Activated CD4-positive, alpha-beta T cell treated with anti-CD3 and anti-CD28 coated beads for 1 hour (primary cell): ENCODE data around the gene OTUB1.
A peak's percentile ranks its signal among the peaks of the same experiment; 100 is the strongest.
"Not testable (repeated sequence)": the region's sequence is repeated elsewhere in the genome, so short reads cannot be mapped to it uniquely, and the experiment has no call there.

ENCODE experiments used
- DNase-seq: peaks from one replicate; pipeline ENCODE4 v3.0.0-alpha.2; 2020

Gene OTUB1

GRCh38 chr11:63986156-63986931, at the start of gene OTUB1:
Gene OTUB1, plus strand, starts transcription at chr11:63986438. Its CDS starts 19 bp downstream, at chr11:63986457.
- peak; percentile 79 for DNase-seq

GRCh38 chr11:63937713-63938478, 48.3 kb upstream of the OTUB1 start:
- DNase-seq = no peak

GRCh38 chr11:63938479-63939396, 47.5 kb upstream of the OTUB1 start, which contains the start of gene NAA40:
Gene NAA40, plus strand, starts transcription at chr11:63939002. Its CDS starts 95 bp downstream, at chr11:63939097.
- DNase-seq = peak; percentile 85

- no peak for DNase-seq
Observed at GRCh38 chr11:63939397-63939891, 46.8 kb upstream of the OTUB1 start.

- DNase-seq = no peak
Observed at GRCh38 chr11:63940786-63941185, 45.5 kb upstream of the OTUB1 start.

DNA sequence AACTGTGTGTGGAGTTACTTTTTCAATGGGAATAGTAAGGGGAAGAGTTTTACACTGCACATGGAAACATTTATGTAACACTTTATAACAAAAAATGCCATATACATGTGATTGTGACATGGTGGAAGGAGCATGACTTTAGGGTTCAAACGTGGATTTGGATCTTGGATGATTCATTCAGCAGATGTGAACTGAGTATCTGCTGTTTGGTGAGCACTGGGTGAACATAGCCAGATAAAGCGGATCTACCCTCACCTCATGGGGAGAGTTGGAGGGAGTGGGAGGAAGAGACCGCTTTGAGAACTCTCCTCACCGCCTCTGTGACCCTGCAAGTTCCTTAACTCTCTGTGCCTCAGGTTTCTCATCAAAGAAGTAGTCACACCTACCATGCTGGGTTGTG, 44.3 kb upstream of the OTUB1 start:
- DNase-seq = no peak

- no peak for DNase-seq
Observed at GRCh38 chr11:63942803-63943202, 43.4 kb upstream of the OTUB1 start.

- no peak for DNase-seq
Observed at GRCh38 chr11:63944987-63945386, 41.3 kb upstream of the OTUB1 start.

- peak; percentile 33 for DNase-seq
Observed at GRCh38 chr11:63945477-63946163, 40.6 kb upstream of the OTUB1 start.

GRCh38 chr11:63951779-63952536, 34.3 kb upstream of the OTUB1 start:
- no peak for DNase-seq

GRCh38 chr11:63952570-63952969, 33.7 kb upstream of the OTUB1 start:
- no peak for DNase-seq

DNA sequence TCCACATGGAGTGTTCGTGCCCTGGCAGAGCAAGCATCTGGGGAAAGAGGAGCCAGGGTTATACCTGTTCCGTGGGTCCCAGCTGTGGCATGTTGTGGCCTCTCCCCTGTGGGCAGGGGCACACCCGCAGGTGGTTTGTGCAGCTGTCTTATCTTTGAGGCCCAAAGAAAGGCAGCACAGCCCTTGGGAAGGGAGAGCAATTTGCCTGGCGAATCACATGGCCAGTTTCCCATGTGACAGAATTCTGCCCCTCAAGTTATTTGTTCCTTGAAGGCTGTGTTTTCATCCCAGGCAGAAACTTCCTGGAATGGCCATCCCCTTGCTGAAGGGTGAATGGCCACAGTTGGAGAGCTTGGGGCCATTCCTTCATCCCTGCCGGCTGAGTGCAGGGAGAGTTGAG, 28.2 kb upstream of the OTUB1 start:
- DNase-seq = no peak

- DNase-seq = no peak
Observed at GRCh38 chr11:63961608-63962412, 24.4 kb upstream of the OTUB1 start.

GRCh38 chr11:63963895-63964294, 22.3 kb upstream of the OTUB1 start:
- DNase-seq = not testable (repeated sequence)

- no peak for DNase-seq
Observed at GRCh38 chr11:63966444-63966843, 19.8 kb upstream of the OTUB1 start.

- no peak for DNase-seq
Observed at GRCh38 chr11:63969461-63969860, 16.8 kb upstream of the OTUB1 start.

DNA sequence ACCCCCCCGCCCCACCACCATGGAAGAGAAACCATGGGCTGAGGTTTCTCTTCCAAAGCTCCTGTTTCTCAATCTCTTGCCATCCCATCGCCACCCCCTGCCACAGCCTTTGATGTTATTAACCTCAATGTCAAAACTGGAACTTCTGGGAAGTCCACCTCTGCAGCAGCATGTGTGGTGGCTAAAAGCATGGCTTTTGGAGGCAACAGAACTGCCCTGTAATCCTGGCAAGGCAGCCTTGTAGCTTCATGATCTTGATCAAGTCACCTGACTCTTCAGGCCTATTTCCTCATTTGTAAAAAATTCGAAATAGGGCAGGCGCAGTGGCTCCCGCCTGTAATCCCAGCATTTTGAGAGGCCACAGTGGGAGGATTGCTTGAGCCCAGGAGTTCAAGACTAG, 15.3 kb upstream of the OTUB1 start:
- no peak for DNase-seq

- DNase-seq = not testable (repeated sequence)
Observed at GRCh38 chr11:63973912-63974258, 12.4 kb upstream of the OTUB1 start.

- peak; percentile 89 for DNase-seq
Observed at GRCh38 chr11:63974259-63975143, 11.7 kb upstream of the OTUB1 start, which contains the start of gene COX8A. Gene COX8A, plus strand, starts transcription at chr11:63974620. Its CDS starts 61 bp downstream, at chr11:63974681.
